ENCODE results near the gene ILDR2. TPM values are rescaled to one million over a fixed set of nuclear protein-coding genes. Genes with fewer than 3 reads are reported as not detected.

The ILDR2 gene
- total and polyA plus RNA-seq, 7 donors, result 0.42 to 15.8 (median 8.1) TPM; not detected in 2

DNA sequence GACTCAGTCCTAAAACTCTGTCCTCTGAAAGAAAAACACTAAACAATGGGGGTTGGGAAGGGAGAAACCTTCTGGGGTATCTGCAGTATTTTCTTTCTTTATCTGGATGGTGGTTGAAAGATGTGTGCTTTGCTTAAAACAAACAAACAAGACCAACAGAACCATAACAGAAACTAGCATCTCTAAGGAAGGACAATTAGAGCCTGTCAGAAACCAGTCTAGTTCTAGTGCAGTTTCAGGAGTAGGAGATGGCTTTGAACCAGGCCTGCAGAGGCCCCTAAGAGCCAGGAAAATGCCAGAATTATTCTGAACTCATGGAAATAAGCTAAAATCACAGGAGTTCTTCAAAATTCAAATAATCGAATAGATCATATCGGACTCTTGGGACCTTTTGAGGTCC, 18.5 kb downstream of the ILDR2 start:
- no peaks in the 10 kb centered on the region for H3K36me3 ChIP-seq

DNA sequence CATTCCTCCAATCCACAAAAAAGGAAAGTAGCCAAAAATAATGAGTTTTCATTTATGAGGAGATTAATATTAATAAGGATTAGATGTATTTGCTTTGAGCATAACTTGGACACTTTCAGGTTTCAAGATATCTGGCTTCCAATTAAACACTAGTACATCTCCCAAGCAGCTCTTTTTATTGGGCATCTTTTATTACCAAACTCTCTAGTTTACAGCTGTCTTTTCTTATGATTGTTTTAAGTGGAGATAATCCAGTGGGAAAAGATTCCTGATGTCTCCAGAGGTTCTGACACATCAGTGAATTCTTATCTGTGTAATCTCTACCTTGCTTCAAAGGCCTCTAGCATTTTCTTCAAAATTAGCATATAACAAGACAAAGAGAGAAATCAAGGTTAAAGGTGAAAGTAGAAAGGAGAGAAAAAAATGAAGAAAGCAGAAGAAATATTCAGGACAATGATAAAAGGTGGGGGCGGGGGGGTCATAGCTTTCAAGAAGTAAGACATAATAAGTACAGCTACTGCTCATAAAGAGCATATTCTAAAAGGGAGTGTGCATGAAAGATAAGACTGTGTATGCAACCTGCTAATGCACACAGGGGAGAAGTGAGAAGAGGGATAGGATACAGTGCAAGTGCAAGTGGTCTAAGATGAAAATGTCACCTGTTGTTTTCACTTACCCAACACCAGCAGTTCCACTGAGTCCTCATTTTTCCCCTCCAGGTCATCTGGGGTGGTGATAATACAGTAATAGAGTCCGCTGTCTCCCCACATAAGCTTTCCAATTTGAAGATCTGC, 19.1 kb downstream of the ILDR2 start:
- 86 to 90% methylated on average over 2 of the region's 2 CpGs for WGBS, 2 donors

More for the DNA sequence above, 18.5 kb downstream of the ILDR2 start:
- Histone ChIP-seq H3K4me1 (peaks cover 0 to 30% (median 13%) of the 10 kb centered on the region in 4 donors), H3K4me3 (no peak overlapping the region), H3K27ac (peak overlapping the region in 1 of 4 donors; percentile 22), H3K27me3 (no peaks in the 10 kb centered on the region), H3K9me3 (no peaks in the 10 kb centered on the region)
- TF ChIP-seq POLR2A (IDR thresholded peaks at IDR 0.05), result no peak
- TF ChIP-seq, protein P1, sequence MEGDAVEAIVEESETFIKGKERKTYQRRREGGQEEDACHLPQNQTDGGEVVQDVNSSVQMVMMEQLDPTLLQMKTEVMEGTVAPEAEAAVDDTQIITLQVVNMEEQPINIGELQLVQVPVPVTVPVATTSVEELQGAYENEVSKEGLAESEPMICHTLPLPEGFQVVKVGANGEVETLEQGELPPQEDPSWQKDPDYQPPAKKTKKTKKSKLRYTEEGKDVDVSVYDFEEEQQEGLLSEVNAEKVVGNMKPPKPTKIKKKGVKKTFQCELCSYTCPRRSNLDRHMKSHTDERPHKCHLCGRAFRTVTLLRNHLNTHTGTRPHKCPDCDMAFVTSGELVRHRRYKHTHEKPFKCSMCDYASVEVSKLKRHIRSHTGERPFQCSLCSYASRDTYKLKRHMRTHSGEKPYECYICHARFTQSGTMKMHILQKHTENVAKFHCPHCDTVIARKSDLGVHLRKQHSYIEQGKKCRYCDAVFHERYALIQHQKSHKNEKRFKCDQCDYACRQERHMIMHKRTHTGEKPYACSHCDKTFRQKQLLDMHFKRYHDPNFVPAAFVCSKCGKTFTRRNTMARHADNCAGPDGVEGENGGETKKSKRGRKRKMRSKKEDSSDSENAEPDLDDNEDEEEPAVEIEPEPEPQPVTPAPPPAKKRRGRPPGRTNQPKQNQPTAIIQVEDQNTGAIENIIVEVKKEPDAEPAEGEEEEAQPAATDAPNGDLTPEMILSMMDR (IDR thresholded peaks at IDR 0.05), result no peak
- TF ChIP-seq EP300 (IDR thresholded peaks at IDR 0.05), result no peak
- no peak for TF ChIP-seq POLR2AphosphoS5 (IDR thresholded peaks at IDR 0.05)
- DNase-seq, result no peak
- 79 to 96% methylated on average over 2 of the region's 2 CpGs for WGBS, 2 donors
- intact Hi-C loops (cut with DNase I), result no loop called here

DNA sequence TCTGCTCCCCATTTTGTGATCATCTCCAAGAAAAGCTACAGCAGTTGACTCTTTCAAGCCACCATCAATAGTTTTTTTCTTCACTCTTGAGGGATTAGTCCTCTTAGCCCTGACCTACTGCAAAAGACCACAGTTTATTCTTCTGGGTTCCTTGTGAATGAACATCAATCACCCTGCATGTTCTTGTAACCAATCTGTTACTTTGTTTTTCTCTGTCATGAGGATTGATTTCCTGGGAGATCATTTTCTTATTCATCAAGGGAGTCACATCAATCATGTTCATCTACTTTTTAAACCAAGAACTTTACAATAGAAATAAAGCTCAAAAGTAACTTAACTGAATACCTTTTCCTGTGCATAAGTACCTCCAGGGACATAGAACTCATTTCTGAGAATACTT, 21.8 kb downstream of the ILDR2 start:
- peaks cover 0 to 42% (median 22%) of the 10 kb centered on the region in 4 donors for H3K4me1 ChIP-seq
- H3K27me3 ChIP-seq, result no peaks in the 10 kb centered on the region
- H3K27ac ChIP-seq, result no peak overlapping the region
- H3K9me3 ChIP-seq, result no peaks in the 10 kb centered on the region
- no peak overlapping the region for H3K4me3 ChIP-seq
- no peak for TF ChIP-seq POLR2AphosphoS5 (IDR thresholded peaks at IDR 0.05)
- TF ChIP-seq EP300 (IDR thresholded peaks at IDR 0.05), result no peak
- TF ChIP-seq POLR2A (IDR thresholded peaks at IDR 0.05), result no peak
- TF ChIP-seq, protein P1 (IDR thresholded peaks at IDR 0.05), result no peak
- DNase-seq, result no peak
- no peaks in the 10 kb centered on the region for H3K36me3 ChIP-seq
- intact Hi-C loops (cut with DNase I), result loop anchor here (2.0 kb wide), 1 partner anchor 19 kb away; no protein-coding TSS in a partner anchor

More for the DNA sequence above, 19.1 kb downstream of the ILDR2 start:
- TF ChIP-seq, protein P1 (IDR thresholded peaks at IDR 0.05), result no peak
- TF ChIP-seq POLR2AphosphoS5 (IDR thresholded peaks at IDR 0.05), result peak in 2 of 4 donors; percentile 56 to 65
- Histone ChIP-seq H3K9me3 (no peaks in the 10 kb centered on the region), H3K27ac (peak overlapping the region in 1 of 4 donors; percentile 22), H3K27me3 (no peaks in the 10 kb centered on the region), H3K4me3 (no peak overlapping the region), H3K4me1 (peaks cover 0 to 36% (median 17%) of the 10 kb centered on the region in 4 donors), H3K36me3 (no peaks in the 10 kb centered on the region)
- no peak for DNase-seq
- intact Hi-C loops (cut with DNase I), result no loop called here

DNA sequence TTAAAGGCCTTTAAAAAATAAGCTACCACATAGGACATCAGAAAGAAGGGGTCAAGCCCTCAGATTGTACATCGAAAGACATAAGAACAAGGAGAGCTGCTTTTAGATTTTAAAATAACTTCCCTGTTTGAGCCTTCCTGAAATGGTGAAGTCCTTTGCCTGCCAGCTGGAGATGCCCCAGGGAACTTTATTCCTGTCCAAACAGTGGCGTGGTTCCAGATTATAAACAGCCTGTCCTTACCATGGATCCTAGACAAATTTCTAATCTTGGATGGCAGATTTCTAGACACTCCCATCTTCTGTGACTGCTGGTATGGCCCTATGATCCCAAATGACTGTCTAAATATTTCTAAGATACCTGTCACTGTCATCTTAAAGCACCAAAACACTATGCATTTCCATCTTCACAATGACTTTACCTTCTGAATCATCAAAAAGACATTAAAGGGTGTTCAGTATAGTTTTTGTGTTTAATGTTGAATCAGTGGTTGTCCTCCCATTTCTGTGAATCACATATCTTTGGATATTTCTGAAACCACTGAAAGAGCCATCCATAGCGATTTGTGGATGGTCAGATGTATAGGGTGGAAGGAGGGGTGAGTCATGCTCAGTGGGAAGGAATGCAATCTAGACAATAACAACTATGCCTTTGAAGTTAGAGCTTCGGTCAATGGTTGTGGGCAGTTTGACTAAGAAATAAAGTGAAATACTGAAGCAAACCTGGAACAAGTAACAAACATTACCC, 23.2 kb downstream of the ILDR2 start:
- peak overlapping the region; percentile 65 to 75 (median 71) for H3K27ac ChIP-seq
- no peaks in the 10 kb centered on the region for H3K36me3 ChIP-seq
- WGBS, 2 donors, result 52 to 66% methylated on average over 4 of the region's 4 CpGs
- H3K9me3 ChIP-seq, result no peaks in the 10 kb centered on the region
- peak; percentile 74 for DNase-seq
- intact Hi-C loops (cut with DNase I), result loop anchor here (2.0 kb wide), 1 partner anchor 21 kb away; no protein-coding TSS in a partner anchor
- peaks cover 0 to 50% (median 32%) of the 10 kb centered on the region in 4 donors for H3K4me1 ChIP-seq
- TF ChIP-seq POLR2A (IDR thresholded peaks at IDR 0.05), result no peak
- peak in 2 of 4 donors; percentile 61 to 71 for TF ChIP-seq POLR2AphosphoS5 (IDR thresholded peaks at IDR 0.05)
- no peak overlapping the region for H3K4me3 ChIP-seq
- no peaks in the 10 kb centered on the region for H3K27me3 ChIP-seq

DNA sequence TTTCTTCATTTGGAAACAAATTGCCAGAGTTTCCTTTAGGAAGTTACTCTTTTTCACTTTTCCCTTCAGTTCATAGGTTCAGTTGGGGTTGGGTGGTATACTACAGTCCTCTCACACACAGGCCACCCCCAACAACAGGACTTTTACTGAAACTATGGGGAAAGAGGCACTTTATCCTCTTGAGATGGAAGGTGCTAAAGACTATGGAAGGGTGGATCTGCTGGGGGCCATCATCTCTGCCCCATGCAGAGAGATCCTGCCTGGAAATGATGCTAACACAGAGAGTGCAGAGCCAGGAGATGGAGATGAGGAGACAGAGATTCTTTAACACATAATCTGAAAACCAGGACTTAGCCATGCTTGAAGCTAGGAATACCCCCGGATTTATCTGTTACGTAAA, 24.3 kb downstream of the ILDR2 start:
- Histone ChIP-seq H3K9me3 (no peaks in the 10 kb centered on the region), H3K4me3 (no peak overlapping the region), H3K27ac (peak overlapping the region; percentile 65 to 75 (median 71)), H3K36me3 (no peaks in the 10 kb centered on the region), H3K27me3 (no peaks in the 10 kb centered on the region), H3K4me1 (peaks cover 0 to 46% (median 32%) of the 10 kb centered on the region in 4 donors)
- intact Hi-C loops (cut with DNase I), result no loop called here
- 92 to 95% methylated on average over 2 of the region's 2 CpGs for WGBS, 2 donors
- no peak for DNase-seq
- TF ChIP-seq, protein P1 (IDR thresholded peaks at IDR 0.05), result no peak
- no peak for TF ChIP-seq EP300 (IDR thresholded peaks at IDR 0.05)
- TF ChIP-seq POLR2A (IDR thresholded peaks at IDR 0.05), result no peak
- no peak for TF ChIP-seq POLR2AphosphoS5 (IDR thresholded peaks at IDR 0.05)
